Stimulated activated CD4-positive, alpha-beta T cell treated with anti-CD3 and anti-CD28 coated beads, Interleukin-12 subunit alpha, Interleukin-12 subunit beta, amount 100 ng/mL, for 24 hours (primary cell): ENCODE data around the gene CHST9.
"Not testable (repeated sequence)": the region's sequence is repeated elsewhere in the genome, so short reads cannot be mapped to it uniquely, and the experiment has no call there.

ENCODE experiments used
- DNase-seq, 2 experiments: peaks; one replicate each; pipeline ENCODE4 v3.0.0-alpha.2; 2020; ENCODE audit warnings: low read depth in 2 of 2

The CHST9 gene

DNA sequence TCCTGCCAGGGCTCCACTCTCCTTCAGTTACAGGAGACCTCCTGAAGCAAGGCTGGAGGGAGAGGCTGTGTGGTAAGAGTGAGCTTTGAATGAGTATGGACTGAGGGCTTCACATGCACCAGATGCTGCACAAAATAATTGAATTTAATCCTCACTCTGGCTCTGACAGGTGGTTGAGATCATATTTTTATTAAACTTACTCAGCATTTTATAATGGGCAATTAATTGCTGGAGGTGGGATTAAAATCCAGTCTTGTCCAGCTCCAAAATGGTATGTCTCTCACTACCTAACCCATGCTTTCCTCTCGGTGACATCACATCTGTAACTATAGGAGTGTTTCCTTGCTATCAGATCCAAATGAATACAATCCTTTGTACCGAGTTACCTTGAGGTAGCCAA, 253.4 kb downstream of the CHST9 start:
- DNase-seq = no peak

- DNase-seq = no peak
Observed at GRCh38 chr18:26930630-26931029, 254.5 kb downstream of the CHST9 start.

DNA sequence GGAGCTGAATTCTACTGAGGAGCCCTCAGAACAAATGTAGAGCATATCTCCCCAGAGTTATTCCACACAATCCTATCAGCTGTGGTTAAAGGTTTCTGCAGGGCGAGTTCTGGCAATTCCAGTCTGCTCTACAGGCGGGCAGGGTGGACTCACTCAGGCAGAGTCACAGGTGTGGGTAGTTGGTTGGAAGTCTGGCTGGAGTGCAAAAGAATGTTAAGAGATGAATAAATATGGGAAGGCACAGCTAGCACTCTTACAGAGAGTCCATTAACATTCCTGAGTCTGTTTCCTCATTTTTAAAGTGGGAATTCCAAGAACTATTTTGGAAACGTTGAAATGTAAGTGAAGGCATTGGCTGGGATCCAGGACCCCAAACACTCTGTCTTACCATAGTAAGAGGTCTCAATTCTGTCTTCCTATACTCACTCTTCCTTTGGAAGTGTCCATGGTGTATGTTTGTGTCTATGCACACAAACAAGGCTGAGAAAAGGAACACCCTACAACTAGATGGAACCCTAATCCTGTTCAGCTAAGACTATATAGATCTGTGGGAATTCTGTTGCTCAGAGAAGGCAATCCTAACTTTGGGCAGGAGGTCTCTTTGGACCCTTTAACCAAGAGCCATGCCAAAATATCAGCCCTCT, 256.3 kb downstream of the CHST9 start:
- DNase-seq = no peak

DNA sequence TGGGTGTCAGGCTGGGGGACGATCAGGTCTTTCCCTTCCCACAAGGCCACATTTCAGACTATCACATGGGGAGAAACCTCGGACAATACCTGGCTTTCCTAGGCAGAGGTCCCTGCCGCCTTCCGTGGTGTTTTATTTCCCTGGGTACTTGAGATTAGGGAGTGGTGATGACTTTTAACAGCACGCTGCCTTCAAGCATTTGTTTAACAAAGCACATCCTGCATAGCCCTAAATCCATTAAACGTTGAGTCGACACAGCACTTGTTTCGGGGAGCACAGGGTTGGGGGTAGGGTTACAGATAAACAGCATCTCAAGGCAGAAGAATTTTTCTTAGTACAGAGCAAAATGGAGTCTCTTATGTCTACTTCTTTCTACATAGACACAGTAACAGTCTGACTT, 257.3 kb downstream of the CHST9 start:
- not testable (repeated sequence) for DNase-seq

GRCh38 chr18:26926066-26926675, 258.9 kb downstream of the CHST9 start:
- DNase-seq = no peak

DNA sequence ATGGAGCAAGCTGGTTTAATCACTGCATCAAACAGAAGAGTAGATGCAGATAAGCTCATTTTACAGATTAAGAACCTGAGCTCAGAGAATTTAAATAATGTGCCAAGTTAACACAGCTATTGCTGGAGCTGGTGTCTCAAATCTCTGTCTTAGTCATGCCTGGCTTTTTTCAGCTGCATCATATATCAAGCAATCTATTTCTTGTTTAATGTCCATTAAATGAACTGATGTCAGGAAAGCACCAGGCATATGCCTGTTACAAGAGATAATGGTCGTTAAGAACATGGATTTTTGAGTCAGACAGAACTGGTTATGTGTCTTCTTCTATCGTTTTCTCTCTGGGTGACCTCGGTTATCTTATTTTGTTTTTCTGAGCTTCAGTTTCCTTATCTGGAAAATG, 259.8 kb downstream of the CHST9 start:
- no peak for DNase-seq

GRCh38 chr18:26922313-26922712, 262.8 kb downstream of the CHST9 start:
- DNase-seq = no peak

DNA sequence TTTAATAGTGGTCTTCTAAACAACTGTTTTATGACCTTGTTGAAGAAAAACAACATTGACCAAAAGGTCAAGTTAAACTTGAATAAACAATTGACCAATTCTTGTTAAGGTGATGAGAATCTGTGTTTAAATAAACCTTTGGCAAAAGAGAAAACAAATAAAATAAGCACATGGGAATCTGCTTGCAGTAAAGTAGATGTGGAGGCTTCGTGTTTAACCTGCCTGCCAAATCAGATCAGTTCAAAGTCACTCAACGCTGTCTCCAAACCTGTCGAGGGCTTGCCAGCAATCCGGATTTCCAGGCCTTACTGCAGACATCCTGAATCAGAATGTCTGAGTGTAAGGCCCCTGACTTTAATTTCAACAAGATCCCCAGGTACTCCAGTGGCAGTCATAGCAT, 264.5 kb downstream of the CHST9 start:
- no peak for DNase-seq

GRCh38 chr18:26919627-26920026, 265.5 kb downstream of the CHST9 start:
- DNase-seq = no peak

- no peak for DNase-seq
Observed at GRCh38 chr18:26919201-26919600, 265.9 kb downstream of the CHST9 start.

GRCh38 chr18:26911840-26912239, 273.3 kb downstream of the CHST9 start:
- DNase-seq = no peak

DNA sequence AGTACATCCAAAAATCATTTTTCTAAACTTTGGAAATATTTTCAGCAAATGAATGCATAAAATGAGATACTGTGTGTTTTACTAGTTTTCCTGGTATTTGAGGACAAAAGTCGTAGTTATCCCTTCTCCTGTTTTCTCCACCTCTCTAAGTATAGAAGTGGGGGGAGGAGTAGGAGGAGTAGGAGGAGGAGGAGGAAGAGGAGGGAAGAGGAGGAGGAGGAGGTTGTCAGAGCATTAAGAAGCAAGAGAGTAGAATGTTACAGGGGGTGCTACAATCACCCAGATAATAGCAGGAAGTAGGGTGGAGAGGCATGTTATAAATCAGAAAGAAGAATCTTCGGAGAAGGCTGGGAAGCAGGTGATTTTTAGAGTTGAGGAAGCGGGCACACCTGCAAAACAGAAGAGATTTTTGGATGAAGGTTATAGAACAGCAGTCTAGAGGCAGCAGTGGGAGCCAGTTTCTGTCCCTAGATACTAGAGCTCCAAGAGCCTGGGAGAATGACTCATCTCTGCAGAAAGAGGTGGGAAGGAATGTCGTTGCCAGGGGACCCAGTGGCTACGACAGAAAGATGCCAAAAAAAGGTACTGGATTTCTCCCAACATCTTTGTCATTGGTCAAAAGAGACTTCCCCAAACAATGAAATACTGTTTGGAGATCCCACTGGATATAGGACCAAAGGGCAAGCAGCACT, 275.4 kb downstream of the CHST9 start:
- no peak for DNase-seq

GRCh38 chr18:26908906-26909305, 276.2 kb downstream of the CHST9 start:
- no peak for DNase-seq

DNA sequence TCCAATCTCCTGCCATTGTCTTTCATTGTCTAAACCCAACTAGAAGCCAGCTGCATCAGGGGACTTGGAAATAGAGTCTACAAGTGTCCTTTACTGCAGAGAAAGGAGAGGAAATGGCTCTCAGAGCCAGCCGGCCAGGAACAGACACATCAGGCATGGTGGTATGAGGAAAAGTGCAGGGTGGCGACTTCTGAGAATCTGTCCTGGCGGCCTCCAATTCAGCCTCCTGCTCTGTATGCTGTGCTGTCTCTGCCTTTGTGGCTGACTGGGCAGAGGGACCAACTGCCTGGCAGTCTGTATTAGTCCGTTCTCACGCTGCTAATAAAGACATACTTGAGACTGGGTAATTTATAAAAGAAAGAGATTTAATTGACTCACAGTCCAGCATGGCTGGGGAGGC, 282.8 kb downstream of the CHST9 start:
- DNase-seq = no peak

DNA sequence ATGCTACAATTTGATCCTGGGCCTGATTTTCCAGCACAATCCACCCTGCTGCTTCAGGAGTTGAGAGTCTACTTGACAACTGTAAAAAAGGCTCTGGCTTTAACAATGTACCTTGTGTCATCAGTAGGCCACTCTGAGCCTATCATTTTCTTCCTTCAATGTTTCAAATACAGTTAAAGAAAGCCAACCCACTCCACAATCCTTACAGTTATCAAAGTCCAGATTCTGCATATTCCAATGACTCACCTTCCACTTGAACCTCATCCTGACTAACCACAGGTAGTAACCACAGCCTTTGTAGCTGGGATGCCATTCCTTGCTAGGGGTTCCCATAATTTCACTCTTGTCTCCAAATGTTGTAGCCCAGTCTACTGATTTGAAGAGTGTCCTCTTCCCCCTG, 284.1 kb downstream of the CHST9 start:
- DNase-seq = no peak

DNA sequence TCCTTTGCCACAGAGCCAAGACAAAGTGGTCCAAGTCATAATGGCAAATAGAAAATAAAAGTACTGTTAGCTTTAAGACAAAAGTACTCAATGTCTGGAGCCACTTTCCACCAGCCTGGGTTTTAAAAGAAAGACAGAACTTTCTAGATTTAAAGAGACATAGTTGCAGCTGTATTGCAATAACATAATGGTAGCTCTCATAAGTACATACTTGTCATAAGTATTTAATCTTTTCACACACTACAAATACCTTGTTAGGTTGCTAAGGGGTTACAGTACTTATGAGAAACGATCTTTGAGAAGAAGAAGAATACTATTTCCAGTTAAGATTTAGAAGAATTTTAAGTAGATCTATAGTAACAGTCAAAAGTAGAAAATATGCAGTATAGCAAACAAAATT, 290.7 kb downstream of the CHST9 start:
- DNase-seq = no peak

- DNase-seq = no peak
Observed at GRCh38 chr18:26893996-26894395, 291.1 kb downstream of the CHST9 start.

DNA sequence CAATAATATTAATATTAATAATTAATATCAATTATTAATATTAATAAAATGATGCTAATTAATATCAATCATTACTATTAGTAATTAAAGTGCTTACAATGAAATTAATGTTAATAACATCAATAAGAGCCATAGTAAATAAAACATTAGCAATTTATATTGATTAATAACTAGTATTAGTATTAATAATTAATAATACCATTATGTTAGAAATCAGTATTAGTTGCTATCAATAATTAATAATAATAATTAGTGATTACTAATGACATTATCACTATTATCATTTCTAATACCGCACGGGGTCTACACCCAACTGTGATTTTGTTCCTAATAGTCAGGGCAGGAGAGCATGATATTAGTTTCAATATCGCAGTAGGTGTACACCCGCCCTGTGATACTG, 296.8 kb downstream of the CHST9 start:
- no peak for DNase-seq

DNA sequence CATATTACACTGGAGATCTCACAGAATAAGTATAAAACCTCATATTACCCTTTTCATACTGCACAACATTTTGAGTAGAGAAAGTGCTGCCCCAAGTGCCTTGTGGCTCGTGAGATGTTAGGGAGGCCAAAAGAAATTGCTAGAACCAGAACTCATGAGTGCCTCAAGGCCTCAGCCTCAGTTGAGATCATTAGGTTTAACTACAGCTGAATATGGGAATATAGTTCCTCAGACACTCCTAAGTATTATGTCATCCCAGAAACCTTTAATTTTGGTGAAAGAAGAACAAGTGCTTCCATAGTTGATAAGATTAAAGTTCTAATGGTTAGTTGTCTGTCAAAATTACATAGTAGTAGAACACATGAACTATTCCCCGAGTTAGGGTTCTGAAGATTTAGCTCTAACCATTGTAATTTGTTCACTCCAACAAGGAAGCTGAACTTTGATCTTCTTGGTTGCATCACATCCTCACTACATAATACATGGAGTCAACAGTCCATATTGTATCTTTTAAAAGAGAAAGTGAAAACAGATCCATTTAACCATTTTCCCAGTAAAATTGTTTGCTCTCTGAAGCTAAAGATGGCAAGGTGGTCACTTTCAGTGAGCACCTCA, 310.0 kb downstream of the CHST9 start:
- no peak for DNase-seq

DNA sequence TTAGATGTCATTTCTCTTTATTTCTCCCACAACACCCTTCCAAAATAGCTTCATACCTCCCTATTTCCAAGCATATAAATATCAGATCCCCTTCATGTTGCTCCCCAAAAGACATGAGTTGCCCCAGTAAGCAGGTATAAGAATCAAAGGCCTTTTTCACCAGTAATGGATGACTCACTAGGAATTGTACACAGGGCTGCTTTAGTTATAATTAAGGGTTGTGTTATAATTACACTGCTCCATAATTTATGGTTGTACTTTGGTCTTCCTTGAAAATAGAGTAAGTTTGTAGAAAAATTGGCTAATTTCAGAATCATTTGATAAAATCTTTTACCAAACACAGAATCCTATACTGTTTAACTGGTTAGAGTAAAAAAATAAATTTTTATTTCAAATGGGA, 310.8 kb downstream of the CHST9 start:
- DNase-seq = no peak

- DNase-seq = no peak
Observed at GRCh38 chr18:26869640-26870039, 315.5 kb downstream of the CHST9 start.

DNA sequence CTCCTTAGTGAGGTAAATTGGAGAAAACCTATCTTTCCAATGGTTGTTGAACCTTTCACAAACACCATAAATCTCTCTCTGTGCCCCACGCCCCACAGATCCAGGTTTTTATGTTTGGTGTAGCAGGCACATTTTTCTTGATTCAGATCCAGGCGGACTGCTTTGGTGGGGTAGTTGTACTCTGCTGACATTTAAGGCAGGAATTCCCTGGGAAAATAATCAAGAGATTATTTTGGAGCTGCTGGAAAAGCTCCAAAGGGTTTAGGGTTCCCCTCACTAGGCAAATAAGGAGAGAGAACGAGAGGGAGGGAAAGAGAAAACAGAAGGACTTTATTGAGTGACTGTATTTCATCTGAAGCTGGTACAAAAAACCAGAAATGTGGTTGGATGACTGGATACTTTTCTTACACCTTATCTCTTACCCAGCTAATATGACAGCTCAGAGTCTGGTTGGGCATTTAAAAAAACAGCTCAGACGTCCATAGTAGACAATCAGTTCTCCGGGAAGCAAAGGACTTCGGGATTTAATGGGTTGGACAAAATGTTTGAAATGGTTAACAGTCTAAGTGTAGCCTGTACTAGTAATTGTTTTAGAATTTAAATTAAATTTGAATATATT, 316.0 kb downstream of the CHST9 start:
- DNase-seq = no peak
